ENCODE measurements around the gene MCM9.

Gene MCM9

GRCh38 chr6:118764766-118765165, 170.2 kb downstream of the MCM9 start:
- DNase-seq: no peak

Data from activated CD4-positive, alpha-beta T cell treated with anti-CD3 and anti-CD28 coated beads, Interleukin-2, Interleukin-6, amounts not matched to agents 100 ng/mL and 50 ng/mL, durations not matched to agents 16 hours and 8 hours (primary cell).